IMR-90 (cell line): ENCODE results near the gene MMP24. TPM values are rescaled to one million over a fixed set of nuclear protein-coding genes. Genes with fewer than 3 reads are reported as not detected.

Experiments
- ATAC-seq: fragments of 200-7000 bp; cut with Tn5 transposase; 2 replicates; pipeline ENCODE4 v1.9.1; 2020; ENCODE audit warnings: low read depth, mild to moderate bottlenecking, moderate library complexity
- BruUV-seq: library from RNA; stranded (reverse); fragments of 400-500 nt; replicated peaks from 2 replicates; lab custom pipeline; 2021; lab: Mats Ljungman, UMichigan
- CTCF ChIA-PET: fragments of 300-600 bp; formaldehyde crosslinking; extraction: SDS; loops from one replicate; lab custom pipeline; 2021; ENCODE audit warnings: antibody characterized with exemption; lab: Yijun Ruan, JAX
- POLR2A ChIA-PET: fragments of 300-600 bp; sonication (Branson Sonifier 250); formaldehyde crosslinking; loops from one replicate; lab custom pipeline; 2022; ENCODE audit warnings: antibody characterized with exemption; ENCODE audit not compliant: unreplicated experiment; lab: Charles Lee
- DNase-seq: peaks from one replicate; pipeline ENCODE4 v3.0.0; 2013
- H2AFZ ChIP-seq: replicated peaks from 2 replicates; pipeline ENCODE3; 2013; ENCODE audit warnings: low read length, mild to moderate bottlenecking; ENCODE audit not compliant: poor library complexity
- H2AK5ac ChIP-seq: 2 replicates; pipeline ENCODE4 v1.6.1; 2013; ENCODE audit warnings: low read depth, low read length, inconsistent platforms
- H2AK9ac ChIP-seq: replicated peaks from 2 replicates; pipeline ENCODE3; 2013; ENCODE audit warnings: mild to moderate bottlenecking, low read depth, low read length, moderate library complexity; ENCODE audit not compliant: poor library complexity
- H2BK120ac ChIP-seq: 2 replicates; pipeline ENCODE4 v1.6.1; 2013; ENCODE audit warnings: low read depth, low read length, inconsistent platforms
- H2BK15ac ChIP-seq: 3 replicates; pipeline ENCODE4 v1.6.1; 2013; ENCODE audit warnings: low read depth, low read length, inconsistent platforms
- H2BK20ac ChIP-seq: 2 replicates; pipeline ENCODE4 v1.6.1; 2013; ENCODE audit warnings: low read depth, mild to moderate bottlenecking, inconsistent platforms, low read length, moderate library complexity
- H2BK5ac ChIP-seq: 2 replicates; pipeline ENCODE4 v1.6.1; 2013; ENCODE audit warnings: mild to moderate bottlenecking, low read depth, low read length, inconsistent platforms; ENCODE audit not compliant: poor library complexity, severe bottlenecking
- H3K14ac ChIP-seq: replicated peaks from 2 replicates; pipeline ENCODE4 v1.6.1; 2013; ENCODE audit warnings: low read depth, low read length, inconsistent platforms
- H3K18ac ChIP-seq: 2 replicates; pipeline ENCODE4 v1.6.1; 2013; ENCODE audit warnings: low read depth, low read length, control low read depth
- H3K23ac ChIP-seq: 2 replicates; pipeline ENCODE4 v1.6.1; 2013; ENCODE audit warnings: low read depth, low read length, inconsistent platforms
- H3K27ac ChIP-seq: 2 replicates; pipeline ENCODE4 v1.5.1; 2013; ENCODE audit warnings: mild to moderate bottlenecking, control low read depth, low read length; ENCODE audit not compliant: insufficient read depth
- H3K27me3 ChIP-seq: 2 replicates; pipeline ENCODE4 v1.6.1; 2013; ENCODE audit warnings: low read length; ENCODE audit not compliant: control insufficient read depth, insufficient read depth
- H3K36me3 ChIP-seq: 2 replicates; pipeline ENCODE4 v1.6.1; 2013; ENCODE audit warnings: low read length, mixed read lengths; ENCODE audit not compliant: control insufficient read depth, insufficient read depth
- H3K4ac ChIP-seq: 2 replicates; pipeline ENCODE4 v1.6.1; 2013; ENCODE audit warnings: low read depth, low read length, inconsistent platforms
- H3K4me1 ChIP-seq: 2 replicates; pipeline ENCODE4 v1.6.1; 2013; ENCODE audit warnings: low read length, mixed read lengths; ENCODE audit not compliant: control insufficient read depth, insufficient read depth
- H3K4me2 ChIP-seq: 2 replicates; pipeline ENCODE4 v1.6.1; 2013; ENCODE audit warnings: low read depth, mild to moderate bottlenecking, control low read depth, low read length, moderate library complexity
- H3K4me3 ChIP-seq: 2 replicates; pipeline ENCODE4 v1.5.1; 2013; ENCODE audit warnings: low read depth, mild to moderate bottlenecking, control low read depth, low read length, moderate library complexity; ENCODE audit not compliant: insufficient read depth
- H3K56ac ChIP-seq: 2 replicates; pipeline ENCODE4 v1.6.1; 2013; ENCODE audit warnings: low read length, inconsistent platforms; ENCODE audit not compliant: insufficient read depth; ENCODE audit errors: extremely low read depth
- H3K79me1 ChIP-seq, 2 experiments: 2 replicates each; pipeline ENCODE4 v1.6.1; 2013; ENCODE audit warnings: low read length in 2 of 2, inconsistent platforms in 1 of 2, low read depth in 1 of 2
- H3K9ac ChIP-seq: 2 replicates; pipeline ENCODE4 v1.6.1; 2013; ENCODE audit warnings: low read depth, low read length, control low read depth
- H3K9me1 ChIP-seq: 2 replicates; pipeline ENCODE4 v1.6.1; 2013; ENCODE audit warnings: low read length, inconsistent platforms; ENCODE audit not compliant: insufficient read depth
- H3K9me3 ChIP-seq: 2 replicates; pipeline ENCODE4 v1.6.1; 2013; ENCODE audit warnings: low read length; ENCODE audit not compliant: control insufficient read depth, insufficient read depth
- H4K20me1 ChIP-seq: 2 replicates; pipeline ENCODE4 v1.6.1; 2013; ENCODE audit warnings: low read length, inconsistent platforms; ENCODE audit not compliant: insufficient read depth
- H4K5ac ChIP-seq: 2 replicates; pipeline ENCODE4 v1.6.1; 2013; ENCODE audit warnings: mild to moderate bottlenecking, low read depth, low read length, control low read depth
- H4K8ac ChIP-seq, 2 experiments: 2 replicates each; pipeline ENCODE4 v1.6.1; 2013; ENCODE audit warnings: low read depth in 2 of 2, low read length in 2 of 2, control low read depth in 1 of 2, inconsistent platforms in 1 of 2
- H4K91ac ChIP-seq: 2 replicates; pipeline ENCODE4 v1.6.1; 2013; ENCODE audit warnings: low read depth, low read length, inconsistent platforms; ENCODE audit not compliant: insufficient read depth
- CHD1 ChIP-seq: IDR thresholded peaks from 2 replicates; pipeline ENCODE4 v1.6.1; 2012; ENCODE audit warnings: low read depth, low read length, improper control_type of control experiment
- MAFK ChIP-seq: IDR thresholded peaks from 2 replicates; pipeline ENCODE4 v1.6.1; 2012; ENCODE audit warnings: low read depth, low read length, improper control_type of control experiment
- NFE2L2 ChIP-seq: fragments of 150-350 bp; IDR thresholded peaks from 2 replicates; pipeline ENCODE4 v1.6.1; 2016; ENCODE audit warnings: low read depth, mild to moderate bottlenecking, low read length
- WGBS, 2 experiments: methylation state at CpG; one replicate each; pipeline versions ENCODE4 v1.1.5 to v1.1.7; 2013; ENCODE audit warnings: missing lambda C conversion rate in 2 of 2; ENCODE audit not compliant: insufficient read length in 1 of 2; ENCODE audit errors: extremely low coverage in 2 of 2; 5-methylcytosine and 5-hydroxymethylcytosine counted together
- dilution Hi-C: fragments of 300-500 bp; cut with HindIII; formaldehyde crosslinking; loops from one replicate; pipeline ENCODE4 v1.14.3; 2018; ENCODE audit warnings: low sequenced_read_pairs; ENCODE audit not compliant: unreplicated experiment
- in situ Hi-C: fragments of 300-500 bp; cut with MboI; formaldehyde crosslinking; loops from 3 replicates; pipeline ENCODE4 v1.14.3; 2019; ENCODE audit warnings: low sequenced_read_pairs, inconsistent platforms, mixed read lengths
- intact Hi-C: fragments of 100-400 bp; cut with micrococcal nuclease; formaldehyde crosslinking; loops from 2 replicates; pipeline ENCODE4 v1.10.0; 2022
- polyA plus RNA-seq, 3 experiments: library from polyadenylated mRNA; depleted of rRNA; stranded (reverse); fragments of >200 nt; gene quantifications; 2 replicates each; pipeline ENCODE4 v1.2.3, GENCODE V29; 2012; ENCODE audit warnings: low replicate concordance in 1 of 3
- total RNA-seq: library from RNA; depleted of rRNA; stranded (reverse); fragments of >200 nt; gene quantifications from 2 replicates; pipeline ENCODE4 v1.2.3, GENCODE V29; 2012

Gene MMP24
- total and polyA plus RNA-seq, 2 of the 4 experiments (the other 2 are of a cell fraction): 0.36 to 0.79 TPM

- no peak overlapping the region for H3K14ac ChIP-seq
- H2AK5ac ChIP-seq: no peak overlapping the region
- TF ChIP-seq MAFK: no peak
- TF ChIP-seq CHD1: no peak
- TF ChIP-seq NFE2L2: no peak
- H4K5ac ChIP-seq: no peak overlapping the region
- H2BK120ac ChIP-seq: no peak overlapping the region
- BruUV-seq: no TSS peak
- peak; percentile 62 for ATAC-seq
- ChIA-PET POLR2A (no interaction called here), CTCF (interaction anchor here (0.5 to 0.7 kb wide), 2 partner anchors 14 to 379 kb away, joined by 4 to 7 read pairs; no protein-coding TSS in a partner anchor)
- H3K4me2 ChIP-seq: no peak overlapping the region
- in situ Hi-C loops: no loop called here
- H4K8ac ChIP-seq: no peak overlapping the region
- H2AFZ ChIP-seq: no peak overlapping the region
- WGBS, 2 experiments: no CpG with 5 or more reads among the region's 9 CpGs
- no peak overlapping the region for H3K4me3 ChIP-seq
- no peak for DNase-seq
- H2AK9ac ChIP-seq: no peak overlapping the region
- H3K79me1 ChIP-seq: no peaks in the 10 kb centered on the region
- no peaks in the 10 kb centered on the region for H3K9me3 ChIP-seq
- H2BK20ac ChIP-seq: no peak overlapping the region
- H3K36me3 ChIP-seq: no peaks in the 10 kb centered on the region
- peaks cover 5% of the 10 kb centered on the region; the same call in 1 of the 2 replicates for H3K4me1 ChIP-seq
- no peak overlapping the region for H2BK5ac ChIP-seq
- no peak overlapping the region for H3K18ac ChIP-seq
- H4K20me1 ChIP-seq: no peaks in the 10 kb centered on the region
- dilution Hi-C loops: no loop called here
- no peak overlapping the region for H2BK15ac ChIP-seq
- H3K27me3 ChIP-seq: no peaks in the 10 kb centered on the region
- H3K9ac ChIP-seq: no peak overlapping the region
- H3K23ac ChIP-seq: no peak overlapping the region
- no peak overlapping the region for H3K4ac ChIP-seq
- intact Hi-C loops: no loop called here
- no peak overlapping the region for H3K56ac ChIP-seq
- H3K9me1 ChIP-seq: peaks cover 5% of the 10 kb centered on the region; the same call in 1 of the 2 replicates
- H3K27ac ChIP-seq: no peak overlapping the region
- no peak overlapping the region for H4K91ac ChIP-seq
Measured at GRCh38 chr20:35248641-35249475, 22.4 kb downstream of the MMP24 start.
